ENCODE results near the gene CMKLR1.

- TF ChIP-seq CTCF (IDR thresholded peaks at IDR 0.05), result no peak
- TF ChIP-seq ZFX (IDR thresholded peaks at IDR 0.05; ENCODE audit: borderline replicate concordance), result no peak
These were observed 37.0 kb upstream of the CMKLR1 start for GRCh38 chr12:108375986-108376663.
